HG03521 (cell line): ENCODE measurements around the gene SLC9A9.

Experiments used
- ATAC-seq: cut with Tn5 transposase; IDR thresholded peaks from one replicate; pipeline ENCODE4 v1.9.1; 2021; ENCODE audit warnings: mild to moderate bottlenecking, moderate library complexity; ENCODE audit not compliant: unreplicated experiment

SLC9A9 gene

GRCh38 chr3:143653493-143653892, 194.8 kb downstream of the SLC9A9 start:
- ATAC-seq = no peak

DNA sequence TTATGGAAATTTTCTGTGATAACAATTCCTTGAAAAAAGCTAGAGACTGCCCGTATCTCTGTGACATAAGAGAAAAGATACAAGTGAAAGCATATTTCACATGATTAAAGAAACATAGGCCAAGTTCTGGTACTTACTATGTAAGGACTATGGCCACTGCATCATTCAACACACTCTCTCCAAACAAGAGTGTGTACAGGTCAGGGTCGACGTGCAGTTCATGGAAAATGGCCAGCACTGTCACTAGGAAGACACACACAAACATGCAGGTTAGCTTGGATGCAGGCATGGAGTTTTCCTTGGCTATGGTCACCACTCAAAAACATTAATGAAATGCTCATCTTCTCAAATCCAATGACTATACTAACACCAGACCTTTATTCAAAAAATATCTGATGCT, 196.2 kb downstream of the SLC9A9 start:
- no peak for ATAC-seq

- ATAC-seq = no peak
These were observed 197.4 kb downstream of the SLC9A9 start for GRCh38 chr3:143650827-143651226.

GRCh38 chr3:143650120-143650519, 198.1 kb downstream of the SLC9A9 start:
- no peak for ATAC-seq

GRCh38 chr3:143648708-143649107, 199.6 kb downstream of the SLC9A9 start:
- ATAC-seq = no peak

DNA sequence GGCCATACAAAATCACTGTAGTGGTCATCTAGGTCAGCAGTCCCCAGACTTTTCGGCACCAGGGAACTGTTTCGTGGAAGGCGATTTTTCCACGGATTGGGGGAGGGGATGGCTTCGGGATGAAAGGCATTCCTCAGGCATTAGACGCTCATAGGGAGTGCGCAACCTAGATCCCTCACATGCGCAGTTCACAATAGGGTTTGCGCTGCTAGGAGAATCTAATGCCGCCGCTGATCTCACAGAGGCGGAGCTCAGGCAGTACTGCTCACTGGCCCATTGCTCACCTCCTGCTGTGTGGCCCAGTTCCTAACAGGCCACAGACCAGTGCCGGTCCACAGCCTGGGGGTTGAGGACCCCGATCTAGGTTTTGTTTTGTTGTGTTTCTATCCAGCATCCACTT, 200.1 kb downstream of the SLC9A9 start:
- no peak for ATAC-seq

GRCh38 chr3:143644370-143645089, 203.7 kb downstream of the SLC9A9 start:
- ATAC-seq = no peak

- ATAC-seq = no peak
These were observed 204.4 kb downstream of the SLC9A9 start for GRCh38 chr3:143643905-143644304.

DNA sequence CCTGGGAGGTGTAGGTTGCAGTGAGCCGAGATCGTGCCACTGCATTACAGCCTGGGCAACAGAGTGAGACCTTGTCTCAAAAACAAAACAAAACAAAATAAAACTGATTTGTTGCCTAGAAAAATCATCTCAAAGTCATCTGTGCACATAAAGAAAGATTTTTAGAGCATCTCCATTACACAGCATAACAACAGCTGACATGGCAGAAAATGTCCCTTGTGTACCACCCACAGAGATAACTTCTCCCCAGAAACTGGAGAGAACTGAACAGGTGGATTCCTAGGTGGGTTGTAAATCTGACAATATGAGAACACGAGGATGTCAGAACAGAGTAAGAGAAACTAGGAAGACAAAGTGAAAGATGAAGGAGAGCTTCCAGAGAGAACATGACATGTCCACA, 207.5 kb downstream of the SLC9A9 start:
- ATAC-seq = no peak

- no peak for ATAC-seq
These were observed 211.1 kb downstream of the SLC9A9 start for GRCh38 chr3:143637133-143637532.

DNA sequence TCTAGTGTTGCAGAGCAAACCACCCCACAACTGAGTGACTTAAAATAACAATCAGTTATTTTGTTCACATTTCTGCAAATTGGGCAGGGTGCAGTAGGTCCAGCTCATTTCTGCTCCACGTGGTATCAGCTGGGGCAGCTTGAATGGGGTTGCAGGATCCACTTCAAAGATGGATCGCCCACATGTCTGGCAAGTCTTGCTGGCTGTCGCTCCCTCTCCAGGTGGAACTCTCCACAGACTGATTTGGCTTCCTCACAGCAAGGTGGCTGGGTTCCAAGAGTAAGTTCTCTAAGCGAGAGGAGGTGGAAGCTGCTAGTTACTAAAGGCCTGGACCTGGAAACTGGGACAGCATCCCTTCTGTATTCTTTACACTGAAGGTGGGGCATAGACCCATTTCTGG, 213.3 kb downstream of the SLC9A9 start:
- no peak for ATAC-seq

GRCh38 chr3:143634427-143634826, 213.8 kb downstream of the SLC9A9 start:
- ATAC-seq = no peak

DNA sequence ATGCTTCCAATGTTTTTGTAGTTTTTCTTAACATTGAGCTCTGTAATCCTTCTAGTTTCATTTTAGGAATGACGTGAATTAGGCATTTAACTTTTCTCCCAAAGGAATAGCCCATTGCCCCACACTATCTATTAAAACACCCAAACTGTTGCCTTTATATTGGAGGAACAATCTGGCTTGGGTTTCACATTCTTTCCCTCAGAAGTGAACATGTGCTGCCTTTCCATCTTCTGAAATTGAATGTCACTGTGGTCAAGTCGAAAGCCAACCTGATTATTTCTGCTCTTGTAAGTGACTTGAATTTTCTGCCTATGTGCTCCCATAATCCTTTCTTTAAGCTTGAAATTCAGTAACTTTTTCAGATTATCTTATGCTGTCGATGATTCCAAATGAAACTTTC, 214.5 kb downstream of the SLC9A9 start:
- ATAC-seq = no peak

GRCh38 chr3:143629726-143630125, 218.5 kb downstream of the SLC9A9 start:
- no peak for ATAC-seq

DNA sequence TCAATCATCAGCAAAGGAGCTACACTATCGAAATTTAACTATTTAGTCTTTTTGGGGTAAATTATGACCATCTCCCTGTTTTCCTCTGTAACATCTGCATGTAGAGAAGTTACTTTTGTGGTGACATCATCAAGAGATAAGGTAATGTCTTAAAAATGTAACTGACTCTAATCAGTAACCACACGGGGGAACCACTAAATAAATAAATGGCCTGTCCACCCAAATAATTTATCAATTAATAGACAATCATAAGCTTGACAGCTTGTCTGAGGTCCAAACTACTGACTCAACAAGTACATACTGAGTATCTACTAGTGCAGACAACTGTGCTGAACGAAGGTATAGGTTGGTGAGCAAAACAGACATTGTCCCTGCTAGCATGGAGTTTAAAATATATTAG, 219.3 kb downstream of the SLC9A9 start:
- no peak for ATAC-seq

- ATAC-seq = no peak
These were observed 220.9 kb downstream of the SLC9A9 start for GRCh38 chr3:143627336-143627735.

- ATAC-seq = no peak
These were observed 229.0 kb downstream of the SLC9A9 start for GRCh38 chr3:143619231-143619630.

DNA sequence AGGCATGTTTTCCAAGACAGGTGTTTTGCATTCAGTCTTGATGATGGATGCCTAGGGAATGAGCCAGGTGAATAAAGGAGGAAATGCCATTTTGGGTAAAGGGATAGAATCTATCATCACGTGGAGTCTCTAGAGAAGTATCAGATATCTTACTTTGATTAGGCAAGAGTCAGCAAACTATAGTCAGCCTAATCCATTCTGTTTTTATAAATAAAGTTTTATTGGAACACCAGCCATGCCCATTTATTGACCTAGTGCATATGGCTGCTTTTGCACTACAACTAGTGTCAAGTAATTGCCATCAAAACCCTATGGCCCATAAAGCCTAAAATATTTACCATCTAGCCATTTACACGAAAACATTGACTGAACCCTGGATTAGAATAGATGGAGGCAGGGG, 231.2 kb downstream of the SLC9A9 start:
- ATAC-seq = no peak

- no peak for ATAC-seq
These were observed 235.0 kb downstream of the SLC9A9 start for GRCh38 chr3:143613226-143613625.

DNA sequence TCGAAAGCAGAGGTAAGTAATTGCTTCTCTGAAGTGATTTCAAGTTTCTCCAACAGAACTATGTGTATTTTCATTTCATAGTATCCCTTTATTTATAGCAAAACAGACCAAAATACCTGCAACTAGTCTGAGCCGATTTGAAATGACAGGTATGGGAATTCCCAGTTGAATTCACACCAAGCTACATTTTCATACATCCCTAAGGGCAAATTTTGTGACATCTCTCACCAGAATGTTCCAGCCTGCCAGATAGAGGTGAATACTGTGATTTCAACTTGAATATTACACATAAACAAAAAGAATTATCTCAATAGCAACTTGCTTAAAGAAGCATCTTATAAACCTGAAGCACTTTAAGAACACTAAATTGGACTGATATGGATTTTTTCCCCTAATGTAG, 235.7 kb downstream of the SLC9A9 start:
- no peak for ATAC-seq

- ATAC-seq = no peak
These were observed 239.3 kb downstream of the SLC9A9 start for GRCh38 chr3:143608966-143609365.

DNA sequence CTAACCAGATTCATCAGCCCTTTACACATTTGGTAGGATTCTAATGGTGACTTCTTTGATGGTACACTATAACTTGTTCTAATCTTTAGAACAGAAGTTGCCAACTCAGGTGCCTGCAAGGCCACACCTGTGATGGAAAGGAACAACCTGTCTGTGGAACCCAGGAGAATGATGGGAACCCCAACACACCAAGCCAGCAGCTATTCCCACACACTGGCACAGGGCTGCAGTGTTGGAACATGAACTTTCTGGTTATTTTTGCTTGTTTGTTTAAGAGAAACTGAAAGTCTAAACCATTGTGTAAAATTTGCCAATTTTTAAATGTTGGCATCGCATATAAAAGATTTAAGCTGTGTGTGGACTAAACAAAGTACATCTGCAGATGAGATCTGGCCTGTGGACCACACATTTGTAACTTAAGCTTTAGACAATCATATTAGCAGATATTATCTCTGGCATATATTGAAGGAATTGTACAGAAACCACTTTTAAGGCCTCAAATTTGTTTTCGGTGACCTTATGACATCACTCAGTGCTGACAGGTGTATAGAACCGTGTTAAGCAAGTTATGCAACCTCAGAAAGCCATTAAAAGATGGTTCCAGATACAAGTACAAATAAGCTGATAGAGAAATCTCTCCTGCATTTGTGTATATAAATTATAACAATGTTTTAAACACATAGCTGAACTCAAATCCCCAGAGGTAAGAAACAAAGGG, 242.9 kb downstream of the SLC9A9 start:
- ATAC-seq = peak; percentile 26
